DMS 273 treated with DMSO at 0.1 percent for 48 hours (cell line): Measurements from ENCODE around the gene ERVK3-1.
"Not testable (repeated sequence)": the region's sequence is repeated elsewhere in the genome, so short reads cannot be mapped to it uniquely, and the experiment has no call there.

Source experiments
- DNase-seq: peaks from one replicate; lab custom pipeline; 2025; lab: John Stamatoyannopoulos, UW

Gene ERVK3-1, protein sequence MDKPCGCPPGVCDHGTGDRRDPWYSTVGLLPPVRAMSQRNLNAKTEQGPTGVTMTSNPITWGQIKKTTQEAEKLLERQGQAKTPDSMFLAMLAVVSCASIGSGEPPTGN

DNA sequence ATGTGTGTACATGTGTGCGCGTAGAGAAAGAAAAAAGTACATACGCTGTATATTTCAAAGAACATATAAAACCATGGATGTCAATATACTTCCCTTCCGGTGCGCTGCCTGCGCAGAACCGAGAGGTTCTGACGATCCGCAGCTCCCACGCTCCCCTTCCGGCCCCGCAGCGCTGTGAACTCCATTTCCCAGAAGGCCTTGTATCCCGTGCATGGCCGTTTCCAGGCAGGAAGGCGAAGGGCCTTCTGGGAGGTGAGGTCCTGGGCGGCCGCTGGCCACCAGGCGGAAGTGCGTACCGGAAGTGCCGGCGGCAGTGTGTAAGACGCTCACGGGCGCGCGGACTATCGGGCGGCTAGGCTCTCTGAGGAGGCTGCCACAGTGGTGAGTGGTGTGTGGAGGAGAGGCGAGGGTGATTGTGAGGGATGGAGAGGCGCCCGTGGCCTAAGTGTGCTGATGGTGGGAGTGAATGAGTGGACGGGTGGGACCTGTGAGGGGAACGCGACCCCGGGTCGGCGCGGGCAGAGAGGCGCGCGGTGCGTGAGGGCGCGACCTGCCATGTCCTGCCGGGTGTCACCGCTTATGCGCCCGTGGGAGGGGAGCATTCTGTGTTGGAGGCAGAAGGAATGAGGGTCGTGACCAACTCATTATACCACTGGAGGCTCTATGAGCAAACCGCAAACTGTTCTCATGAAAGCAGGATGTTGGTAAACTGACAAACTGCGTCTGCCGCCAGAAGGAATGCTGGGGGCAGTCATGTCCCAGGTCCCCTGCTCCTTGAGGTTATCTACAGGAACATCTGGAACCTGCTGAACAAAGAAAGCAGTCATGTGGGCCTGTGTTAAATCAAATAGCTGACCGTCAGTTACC is at the start of gene ERVK3-1:
TSS of gene ERVK3-1 (plus strand) at position 313 of the 867 bp plus-strand sequence. CDS start 6,792 bp downstream, outside the sequence.
- DNase-seq, result peak; percentile 93

DNA sequence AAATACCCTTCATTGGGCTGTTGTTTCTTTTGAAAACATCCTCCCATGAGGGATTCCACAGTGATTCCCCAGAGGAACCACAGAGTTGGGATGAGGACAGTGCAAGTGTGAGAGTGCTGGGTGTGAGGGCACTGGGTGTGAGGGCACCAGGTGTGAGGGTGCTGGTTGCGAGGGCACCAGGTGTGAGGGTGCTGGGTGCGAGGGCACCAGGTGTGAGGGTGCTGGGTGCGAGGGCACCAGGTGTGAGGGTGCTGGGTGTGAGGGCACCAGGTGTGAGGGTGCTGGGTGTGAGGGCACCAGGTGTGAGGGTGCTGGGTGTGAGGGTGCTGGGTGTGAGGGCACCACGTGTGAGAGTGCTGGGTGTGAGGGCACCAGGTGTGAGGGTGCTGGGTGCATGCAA is 46.9 kb upstream of the ERVK3-1 start:
- not testable (repeated sequence) for DNase-seq

DNA sequence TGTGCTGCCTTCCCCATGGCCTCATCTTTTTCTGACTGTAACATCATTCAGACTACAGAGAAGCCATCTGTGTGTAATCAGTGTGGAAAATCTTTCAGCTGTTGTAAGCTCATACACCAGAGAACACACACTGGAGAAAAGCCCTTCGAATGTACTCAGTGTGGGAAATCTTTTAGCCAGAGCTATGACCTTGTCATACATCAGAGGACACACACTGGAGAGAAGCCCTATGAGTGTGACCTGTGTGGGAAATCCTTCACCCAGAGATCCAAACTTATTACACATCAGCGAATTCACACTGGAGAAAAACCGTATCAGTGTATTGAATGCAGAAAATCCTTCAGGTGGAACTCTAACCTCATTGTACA is 43.6 kb upstream of the ERVK3-1 start:
- DNase-seq, result no peak

DNA sequence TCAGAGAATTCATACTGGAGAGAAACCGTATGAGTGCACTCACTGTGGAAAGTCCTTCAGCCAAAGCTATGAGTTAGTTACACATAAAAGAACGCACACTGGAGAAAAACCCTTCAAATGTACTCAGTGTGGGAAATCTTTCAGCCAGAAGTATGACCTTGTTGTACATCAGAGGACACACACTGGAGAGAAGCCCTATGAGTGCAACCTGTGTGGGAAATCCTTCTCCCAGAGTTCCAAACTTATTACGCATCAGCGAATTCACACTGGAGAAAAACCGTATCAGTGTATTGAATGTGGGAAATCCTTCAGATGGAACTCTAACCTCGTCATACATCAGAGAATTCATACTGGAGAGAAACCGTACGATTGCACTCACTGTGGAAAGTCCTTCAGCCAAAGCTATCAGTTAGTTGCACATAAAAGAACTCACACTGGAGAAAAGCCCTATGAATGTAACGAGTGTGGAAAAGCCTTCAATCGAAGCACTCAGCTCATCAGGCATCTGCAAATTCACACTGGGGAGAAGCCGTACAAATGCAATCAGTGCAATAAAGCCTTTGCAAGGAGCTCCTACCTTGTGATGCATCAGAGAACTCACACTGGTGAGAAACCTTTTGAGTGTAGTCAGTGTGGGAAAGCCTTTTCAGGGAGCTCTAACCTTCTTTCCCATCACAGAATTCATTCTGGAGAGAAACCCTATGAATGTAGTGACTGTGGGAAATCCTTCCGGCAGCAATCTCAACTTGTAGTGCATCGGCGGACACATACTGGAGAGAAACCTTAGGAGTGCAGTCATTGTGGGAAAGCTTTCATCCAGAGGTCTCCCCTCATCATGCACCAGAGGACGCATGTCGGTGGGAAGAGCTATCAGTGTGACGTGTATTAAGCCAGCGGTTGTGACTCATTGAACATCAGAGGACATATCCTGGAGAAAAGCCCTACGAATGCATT is 42.9 kb upstream of the ERVK3-1 start:
- no peak for DNase-seq

DNA sequence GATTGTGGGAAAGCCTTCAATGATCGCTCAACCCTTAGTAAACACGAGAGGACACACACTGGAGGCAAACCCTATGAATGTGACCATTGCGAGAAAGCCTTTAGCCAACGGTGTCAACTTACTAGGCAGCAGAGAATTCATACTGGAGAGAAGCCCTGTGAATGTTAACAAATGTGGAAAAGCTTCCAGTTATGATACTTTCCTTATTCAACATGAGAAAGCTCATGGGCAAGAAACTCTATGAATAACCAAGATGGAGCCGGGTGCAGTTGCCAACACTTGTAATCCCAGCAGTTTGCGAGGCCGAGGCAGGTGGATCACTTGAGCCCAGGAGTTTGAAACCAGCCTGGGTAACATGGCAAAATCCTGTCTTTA is 42.3 kb upstream of the ERVK3-1 start:
- no peak for DNase-seq

DNA sequence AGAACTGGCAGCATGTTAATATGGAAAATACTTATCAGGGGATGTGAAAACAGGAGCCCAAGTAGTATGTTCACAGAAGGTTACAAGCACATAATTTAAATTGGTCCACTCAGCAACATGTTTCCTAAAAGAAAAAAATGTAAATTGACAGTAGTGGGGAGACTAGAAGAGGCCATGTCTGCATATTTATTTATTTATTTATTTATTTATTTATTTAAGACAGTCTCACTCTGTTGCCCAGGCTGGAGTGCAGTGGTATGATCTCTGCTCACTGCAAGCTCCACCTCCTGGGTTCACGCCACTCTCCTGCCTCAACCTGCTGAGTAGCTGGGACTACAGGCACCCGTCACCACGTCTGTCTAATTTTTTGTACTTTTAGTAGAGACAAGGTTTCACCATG is 40.1 kb upstream of the ERVK3-1 start:
- no peak for DNase-seq

DNA sequence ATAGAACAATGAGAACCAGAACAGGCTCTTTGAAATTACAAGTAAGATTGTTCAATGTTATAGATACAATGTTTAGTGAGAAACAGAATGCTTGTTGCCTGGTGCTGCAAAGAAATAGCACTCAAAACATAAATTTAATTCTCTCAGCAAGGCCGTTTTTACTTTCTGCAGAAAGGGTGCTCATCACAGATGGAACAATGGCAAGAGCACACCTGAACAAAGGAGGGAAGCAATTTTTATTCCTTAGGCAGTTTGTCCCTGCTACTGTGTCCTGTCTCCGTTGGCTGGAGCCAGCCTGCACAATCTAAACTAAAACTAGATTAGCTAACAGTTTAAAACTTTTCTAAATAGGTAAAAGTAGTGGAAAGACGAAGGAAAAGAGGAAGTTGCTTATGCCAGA is 36.8 kb upstream of the ERVK3-1 start:
- no peak for DNase-seq

DNA sequence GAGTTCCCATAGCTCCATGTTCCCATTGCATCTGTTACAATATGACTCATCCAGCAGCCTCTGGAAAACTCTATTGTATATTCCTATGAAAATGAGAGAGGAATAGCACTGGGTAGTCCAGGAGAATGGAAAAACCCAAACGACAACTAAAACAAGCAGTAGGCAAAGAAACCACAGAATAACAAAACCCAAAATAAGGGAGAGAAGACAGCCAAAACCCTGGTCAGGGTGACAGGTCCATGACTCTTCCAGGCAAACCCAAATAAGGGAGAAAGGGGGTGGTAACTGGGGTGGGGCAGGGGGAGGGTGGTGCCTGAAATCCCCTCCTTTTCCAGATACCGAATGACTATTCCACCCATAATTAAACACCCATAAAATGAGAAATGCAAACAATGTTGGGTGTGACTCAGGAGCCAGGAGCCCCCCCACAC is 30.4 kb upstream of the ERVK3-1 start:
- DNase-seq, result no peak

DNA sequence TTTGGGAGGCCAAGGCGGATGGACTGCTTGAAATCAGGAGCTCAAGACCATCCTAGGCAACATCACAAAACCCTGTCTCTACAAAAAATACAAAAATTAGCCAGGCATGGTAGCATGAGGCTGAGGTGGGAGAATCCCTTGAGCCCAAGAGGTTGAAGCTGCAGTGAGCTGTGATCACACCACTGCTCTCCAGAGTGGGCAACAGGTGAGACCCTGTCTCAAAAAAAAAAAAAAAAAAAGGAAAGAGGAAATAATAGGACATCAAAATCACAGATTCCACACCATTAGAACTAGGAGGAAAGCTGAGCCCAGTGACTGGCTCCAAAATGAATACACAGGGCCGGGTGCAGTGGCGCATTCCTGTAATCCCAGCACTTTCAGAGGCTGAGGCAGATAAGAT is 29.6 kb upstream of the ERVK3-1 start:
- DNase-seq, result no peak

DNA sequence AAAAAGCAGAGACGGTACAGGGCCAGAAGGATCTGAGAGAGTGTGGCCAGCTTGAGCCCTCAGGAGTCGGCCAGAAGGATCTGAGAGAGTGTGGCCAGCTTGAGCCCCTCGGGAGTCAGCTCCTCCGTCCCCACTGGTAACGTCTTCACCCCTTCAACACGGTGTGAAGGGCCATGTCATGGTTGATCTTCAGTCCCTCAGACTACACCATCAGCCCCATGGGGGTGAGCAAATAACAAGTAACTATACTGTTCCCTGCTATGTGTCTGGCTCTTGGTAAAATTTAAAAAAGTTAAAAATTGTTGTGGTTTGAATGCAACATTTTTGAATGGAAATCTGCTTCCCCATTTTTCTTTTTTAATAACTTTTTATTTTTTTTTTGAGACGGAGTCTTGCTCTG is 28.0 kb upstream of the ERVK3-1 start:
- no peak for DNase-seq

DNA sequence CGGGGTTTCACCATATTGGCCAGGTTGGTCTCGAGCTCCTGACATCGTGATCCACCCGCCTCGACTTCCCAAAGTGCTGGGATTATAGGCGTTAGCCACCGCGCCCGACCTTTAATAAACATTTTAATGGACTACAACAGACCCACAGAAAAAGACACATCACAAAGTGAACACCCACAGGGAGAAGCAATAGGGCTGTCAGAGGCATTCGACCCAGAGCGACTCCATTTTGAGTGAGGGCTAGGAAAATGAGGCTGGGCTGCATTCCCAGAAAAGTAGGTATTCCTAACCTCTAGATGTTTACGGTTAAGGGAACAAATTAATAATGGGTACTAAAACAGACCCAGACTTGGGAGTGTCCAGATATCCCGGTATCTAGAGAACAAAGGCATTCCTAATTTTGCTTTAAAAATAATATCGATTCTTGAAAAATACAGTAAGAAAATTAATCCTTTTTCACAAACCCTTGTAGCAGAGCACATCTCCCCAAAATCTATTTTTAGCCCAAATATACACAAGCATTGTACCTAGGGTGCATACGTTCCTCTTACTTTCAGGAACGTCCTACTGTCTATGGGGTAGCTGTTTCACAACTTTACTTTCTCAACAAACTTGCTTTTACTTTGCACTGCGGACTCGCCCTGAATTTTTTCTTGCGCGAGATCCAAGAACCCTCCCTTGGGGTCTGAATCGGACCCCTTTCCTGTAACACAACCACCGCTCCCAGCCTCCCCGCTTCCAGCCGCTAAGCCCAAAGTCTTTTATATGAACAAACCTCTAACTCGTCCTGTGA is 27.2 kb upstream of the ERVK3-1 start:
- no peak for DNase-seq

DNA sequence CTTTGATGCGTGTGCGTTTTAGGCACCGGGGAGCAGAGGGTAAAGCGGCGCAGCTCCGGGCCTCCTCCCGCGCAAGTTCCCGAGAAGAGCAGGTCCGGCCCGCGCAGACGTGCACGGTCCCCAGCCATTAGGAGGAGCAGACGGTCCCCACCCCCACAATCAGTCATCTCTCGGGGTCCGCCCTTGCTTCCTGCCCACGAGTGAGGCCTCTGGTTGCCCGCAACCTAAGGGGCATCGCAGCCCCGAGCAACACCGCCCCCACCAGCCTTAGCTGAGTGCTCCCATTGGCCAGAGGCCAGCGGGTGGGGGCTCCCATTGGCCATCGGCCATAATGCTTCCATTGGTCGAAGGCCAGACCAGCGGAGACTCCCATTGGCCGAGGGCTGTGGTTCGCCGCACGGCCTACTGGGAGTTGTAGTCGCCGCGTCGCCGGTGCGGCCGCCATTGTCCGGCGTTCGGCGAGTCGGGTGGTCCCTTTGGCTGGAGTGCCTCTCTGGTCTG is 26.6 kb upstream of the ERVK3-1 start, which contains the start of gene ZNF8:
TSS of gene ZNF8 (plus strand) at position 415 of the 501 bp plus-strand sequence. CDS start 127 bp downstream, outside the sequence.
- peak; percentile 97 for DNase-seq

DNA sequence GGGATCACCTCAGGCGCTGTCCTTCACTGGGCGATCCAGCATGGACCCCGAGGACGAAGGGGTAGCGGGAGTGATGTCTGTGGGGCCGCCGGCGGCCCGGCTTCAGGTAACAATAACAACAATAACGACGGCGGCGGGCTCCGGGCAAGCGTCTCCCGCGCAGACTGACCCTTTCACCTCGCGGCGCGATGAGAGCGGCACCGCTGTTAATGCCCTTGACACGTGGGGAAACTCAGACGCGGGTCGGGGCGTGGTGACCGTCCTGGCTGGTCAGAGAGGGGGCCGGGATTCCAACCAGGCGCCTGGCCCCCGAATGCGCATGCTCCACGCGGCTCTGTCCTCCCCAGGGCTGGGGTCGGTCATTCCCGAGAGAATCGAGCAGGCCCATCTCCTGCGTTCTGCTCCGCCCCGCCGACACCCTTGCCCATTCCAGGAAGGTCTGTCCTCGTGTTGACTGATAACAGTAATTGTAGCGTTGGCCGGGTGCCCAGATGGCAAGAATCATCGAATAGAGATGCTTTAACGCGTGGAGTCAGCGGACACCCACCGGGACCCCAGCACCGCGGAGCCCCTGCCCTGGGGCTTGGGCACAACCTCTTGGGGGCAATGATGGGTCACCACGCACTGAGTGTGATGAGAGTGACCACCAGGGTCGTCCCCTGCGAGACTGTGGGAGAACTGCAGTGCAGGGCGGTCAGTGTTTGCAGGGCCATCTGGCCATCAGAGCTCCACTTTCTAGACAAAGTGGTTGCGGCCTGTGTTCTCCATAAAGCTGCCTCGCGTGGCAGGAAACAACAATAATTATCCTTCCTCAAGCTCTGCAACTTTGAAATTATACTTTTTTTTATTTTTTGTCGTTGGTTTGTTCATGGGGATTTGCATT is 25.9 kb upstream of the ERVK3-1 start:
- peak; percentile 52 for DNase-seq

DNA sequence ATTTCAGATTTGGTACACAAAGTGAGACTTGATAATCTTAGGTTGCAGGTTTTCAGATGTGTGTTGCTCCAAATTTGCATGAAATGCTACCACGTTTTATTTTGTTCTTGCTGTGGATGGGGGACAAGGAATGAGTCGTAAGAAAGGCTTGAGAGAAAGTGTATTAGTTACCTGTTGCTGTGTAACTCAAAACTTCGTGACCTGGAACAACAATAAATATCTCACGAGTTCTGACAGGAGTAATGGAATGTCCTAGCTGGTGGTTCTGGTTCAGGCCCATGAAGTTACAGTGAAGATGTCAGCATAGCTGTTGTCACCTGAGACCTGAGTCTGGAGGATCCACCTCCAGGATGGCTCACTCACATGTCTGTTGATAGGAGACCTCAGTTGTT is 25.3 kb upstream of the ERVK3-1 start:
- no peak for DNase-seq

DNA sequence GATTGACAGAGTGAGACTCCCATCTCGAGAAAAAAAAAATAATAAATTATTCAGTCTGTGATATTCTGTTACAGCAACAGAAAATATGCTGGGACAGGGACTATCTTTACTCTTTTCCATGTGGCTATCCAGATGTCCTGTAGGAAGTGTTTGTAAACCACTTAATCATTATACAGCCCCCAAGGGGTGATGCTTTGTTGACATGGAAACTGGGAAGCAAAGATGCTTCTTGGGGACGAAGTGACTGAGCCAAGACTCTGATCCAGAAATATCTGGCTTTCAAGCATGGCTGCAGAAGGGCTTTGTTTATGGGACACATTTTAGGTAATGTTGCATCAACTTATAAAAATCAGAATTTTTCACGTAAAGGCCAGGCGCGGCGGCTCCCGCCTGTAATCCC is 21.0 kb upstream of the ERVK3-1 start:
- no peak for DNase-seq

DNA sequence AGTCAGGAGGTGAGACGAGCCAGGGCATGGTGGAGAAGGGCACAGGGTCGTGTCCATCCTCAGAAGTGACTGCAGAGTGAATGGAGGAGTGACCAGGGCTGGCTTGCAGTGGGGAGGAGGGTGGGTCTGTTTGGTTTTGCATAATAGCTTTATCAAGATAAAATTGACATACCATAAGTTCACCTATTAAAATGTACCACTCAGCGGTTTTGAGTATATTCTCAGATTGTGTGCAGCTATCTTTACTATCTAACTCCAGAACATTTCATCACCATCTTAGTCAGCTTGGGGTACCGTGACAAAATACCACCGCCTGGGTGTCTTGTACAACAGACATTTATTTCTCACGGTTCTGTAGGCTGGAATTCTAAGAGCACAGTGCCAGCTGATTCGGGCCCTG is 13.2 kb upstream of the ERVK3-1 start:
- no peak for DNase-seq

DNA sequence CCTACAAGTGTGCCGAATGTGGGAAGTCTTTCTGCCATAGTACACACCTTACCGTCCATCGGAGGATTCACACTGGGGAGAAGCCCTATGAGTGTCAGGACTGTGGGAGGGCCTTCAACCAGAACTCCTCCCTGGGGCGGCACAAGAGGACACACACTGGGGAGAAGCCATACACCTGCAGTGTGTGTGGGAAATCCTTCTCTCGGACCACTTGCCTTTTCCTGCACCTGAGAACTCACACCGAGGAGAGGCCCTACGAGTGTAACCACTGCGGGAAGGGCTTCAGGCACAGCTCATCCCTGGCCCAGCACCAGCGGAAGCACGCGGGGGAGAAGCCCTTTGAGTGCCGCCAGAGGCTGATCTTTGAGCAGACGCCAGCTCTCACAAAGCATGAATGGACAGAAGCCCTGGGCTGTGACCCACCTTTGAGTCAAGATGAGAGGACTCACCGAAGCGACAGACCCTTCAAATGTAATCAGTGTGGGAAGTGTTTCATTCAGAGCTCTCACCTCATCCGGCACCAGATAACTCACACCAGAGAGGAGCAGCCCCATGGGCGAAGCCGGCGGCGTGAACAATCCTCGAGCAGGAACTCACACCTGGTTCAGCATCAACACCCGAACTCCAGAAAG is 10.3 kb upstream of the ERVK3-1 start:
- DNase-seq, result no peak

DNA sequence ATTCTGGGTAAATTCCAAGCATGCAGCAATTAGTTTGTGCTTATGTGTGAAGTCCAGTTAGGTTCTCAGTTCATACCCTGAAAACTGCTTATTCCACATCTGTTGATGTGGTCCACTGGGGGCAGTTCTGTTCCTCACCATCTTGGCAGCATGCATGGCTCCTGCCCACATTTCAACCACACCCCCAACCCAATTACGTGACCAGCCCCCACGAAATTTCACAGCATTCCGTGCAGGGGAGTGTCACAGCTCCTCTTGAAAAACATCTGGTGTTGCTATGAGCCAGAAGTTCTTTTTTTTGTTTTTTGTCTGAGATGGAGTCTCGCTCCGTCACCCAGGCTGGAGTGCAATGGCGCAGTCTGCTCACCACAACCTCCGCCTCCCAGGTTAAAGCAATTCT is 9.1 kb upstream of the ERVK3-1 start:
- no peak for DNase-seq

DNA sequence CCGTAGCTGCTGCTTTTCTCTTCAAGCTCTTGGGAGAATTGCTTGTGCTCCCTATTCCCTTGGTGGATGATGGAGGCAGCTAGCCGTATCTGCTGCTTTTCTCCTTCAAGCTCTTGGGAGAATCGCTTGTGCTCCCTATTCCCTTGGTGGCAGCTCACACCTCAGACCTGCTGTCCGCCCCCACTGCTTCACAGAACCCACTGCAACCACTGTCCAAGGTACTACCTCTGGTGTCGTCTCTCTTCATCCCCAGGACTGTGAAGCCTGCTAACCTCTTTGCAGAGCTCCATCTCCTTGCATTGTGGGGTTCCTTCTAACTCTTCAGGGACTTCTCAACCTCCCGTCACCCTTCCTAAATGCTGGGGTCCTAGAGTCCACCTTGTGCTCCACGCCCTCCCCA is 4.6 kb upstream of the ERVK3-1 start:
- DNase-seq, result no peak

DNA sequence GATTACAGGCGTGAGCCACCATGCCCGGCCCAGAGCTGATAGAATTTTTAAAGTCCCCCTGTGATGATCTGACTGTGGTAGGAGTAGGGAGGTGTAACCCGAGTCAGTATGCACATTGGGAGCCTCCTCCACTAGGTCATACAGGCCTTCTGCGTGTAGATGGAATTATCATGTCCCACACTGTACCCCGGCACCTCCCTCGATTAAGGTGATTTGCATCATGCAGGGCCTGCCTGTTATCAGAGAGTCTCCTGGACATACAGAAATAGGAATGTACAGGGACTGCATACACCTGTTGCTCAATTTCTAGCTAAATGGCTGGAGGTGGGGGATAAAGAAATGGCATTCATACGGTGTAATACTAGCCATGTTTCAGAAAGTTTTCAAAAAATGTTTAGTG is 922 bp upstream of the ERVK3-1 start:
- no peak for DNase-seq
